CD4-positive, alpha-beta T cell treated with Interleukin-4 for 4 hours (primary cell): ENCODE data around the gene MYH14.

Experiments used
- DNase-seq: peaks from one replicate; pipeline ENCODE4 v3.0.0-alpha.2; 2020

The MYH14 gene

DNA sequence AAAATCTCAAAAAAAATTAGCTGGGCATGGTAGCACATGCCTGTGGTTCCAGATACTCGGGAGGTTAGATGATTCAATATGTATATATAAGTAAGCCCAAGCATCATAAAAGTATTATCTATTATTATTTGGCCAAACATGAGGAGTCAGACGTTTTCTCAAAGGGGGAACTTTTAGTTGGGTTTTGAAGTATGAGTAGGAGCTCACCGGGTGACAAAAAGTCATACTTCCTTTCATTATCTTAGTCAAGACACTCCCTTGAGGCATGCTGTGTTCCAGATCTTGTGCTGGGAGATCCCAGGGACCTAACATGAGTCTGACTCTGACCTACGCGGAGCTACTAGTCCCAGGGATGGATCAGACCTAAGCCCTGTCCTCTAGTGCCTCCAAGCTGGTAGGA lies 8.2 kb upstream of the MYH14 start:
- DNase-seq, result no peak

DNA sequence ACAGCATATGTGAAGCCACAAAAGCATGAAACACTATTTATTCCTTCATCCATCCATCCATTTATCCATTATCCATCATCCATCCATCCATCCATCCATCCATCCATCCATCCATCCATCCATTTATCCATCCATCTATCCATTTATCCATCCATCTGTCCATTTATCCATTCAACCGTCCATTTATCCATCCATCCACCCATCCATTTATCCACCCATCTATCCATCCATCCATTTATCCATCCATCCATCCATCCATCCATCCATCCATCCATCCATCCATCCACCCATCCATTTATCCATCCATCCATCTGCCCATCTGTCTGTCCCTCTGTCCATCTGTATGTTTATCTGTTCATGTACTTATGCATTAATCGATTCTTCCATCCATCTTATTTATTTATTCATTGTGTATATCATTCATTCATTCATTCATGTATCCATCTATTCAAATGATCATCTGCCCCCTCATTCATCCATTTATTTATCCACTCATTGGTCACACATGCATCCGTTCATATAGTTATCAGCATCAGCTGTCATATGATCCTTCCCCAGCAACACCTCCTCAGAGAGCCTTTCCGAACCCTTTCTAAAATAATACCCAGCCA lies 7.0 kb upstream of the MYH14 start:
- no peak for DNase-seq

DNA sequence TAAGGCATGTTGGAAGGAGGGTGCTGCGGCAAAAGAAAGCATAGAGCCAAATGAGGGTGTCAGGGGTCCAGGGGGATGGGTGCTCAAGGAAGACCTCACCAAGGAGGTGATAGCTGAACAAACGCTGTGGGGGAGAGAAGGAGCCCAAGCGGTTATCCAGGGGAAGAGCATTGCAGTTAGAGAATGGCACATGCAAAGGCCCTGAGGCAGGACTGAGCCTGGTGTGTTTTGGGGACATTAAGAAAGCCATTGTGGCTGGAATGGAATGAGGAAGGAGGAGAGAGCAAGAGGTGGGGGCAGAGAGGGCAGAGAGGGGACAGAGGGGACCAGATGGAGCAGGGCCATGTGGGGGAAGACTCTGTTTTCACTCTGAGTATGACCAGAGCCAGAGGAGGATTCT lies 6.1 kb upstream of the MYH14 start:
- DNase-seq, result no peak

DNA sequence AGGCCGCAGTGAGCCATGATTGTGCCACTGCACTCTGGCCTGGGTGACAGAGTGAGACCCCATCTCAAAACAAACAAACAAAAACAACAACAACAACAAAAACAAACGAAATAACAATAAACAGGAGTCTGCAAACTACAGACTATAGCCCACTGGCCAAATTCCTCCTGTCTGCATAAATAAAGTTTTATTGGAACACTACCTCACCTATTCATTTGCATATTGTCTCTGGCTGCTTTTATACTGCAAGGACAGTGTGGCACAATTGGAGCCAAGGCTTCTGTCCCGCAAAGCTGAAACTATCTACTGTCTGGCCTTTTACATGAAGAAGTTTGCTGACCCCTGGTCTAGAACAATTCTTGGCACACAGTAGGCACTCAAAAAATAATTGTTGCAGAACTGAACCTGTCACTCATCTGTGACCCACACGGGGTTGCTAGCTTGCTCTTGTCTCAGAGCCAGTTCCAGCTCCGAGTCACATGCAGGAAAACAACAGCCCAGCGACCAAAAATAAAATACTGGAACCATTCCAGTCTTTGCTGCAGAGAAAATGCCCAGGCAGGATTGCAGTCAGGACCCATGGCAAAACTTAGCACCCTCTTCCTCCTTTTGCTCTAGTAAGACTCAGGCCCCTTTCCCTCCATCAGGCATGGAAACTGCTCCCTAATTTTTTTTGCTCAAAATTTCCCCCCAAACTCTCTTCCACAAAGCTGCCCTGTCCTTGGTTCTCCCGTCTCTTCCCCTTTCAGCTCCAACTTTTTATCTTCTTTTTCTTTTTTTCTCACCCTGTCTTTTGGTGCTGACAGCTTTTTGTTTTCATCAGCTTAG lies 4.8 kb upstream of the MYH14 start:
- DNase-seq, result no peak

DNA sequence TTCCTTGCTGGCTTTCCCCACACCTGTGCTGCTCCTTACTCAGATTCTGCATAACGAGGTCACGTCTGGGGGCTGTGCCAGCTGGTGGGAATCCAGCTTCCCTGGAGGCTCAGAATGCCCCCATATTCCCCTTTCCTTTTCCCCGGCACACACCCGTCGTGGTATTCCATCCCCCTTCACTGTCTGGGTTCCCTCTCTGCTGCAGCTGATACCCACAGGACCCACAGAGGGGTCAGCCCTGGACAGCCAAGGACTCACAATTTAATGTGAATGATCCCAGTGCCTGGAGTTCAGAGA lies 4.2 kb upstream of the MYH14 start:
- no peak for DNase-seq

DNA sequence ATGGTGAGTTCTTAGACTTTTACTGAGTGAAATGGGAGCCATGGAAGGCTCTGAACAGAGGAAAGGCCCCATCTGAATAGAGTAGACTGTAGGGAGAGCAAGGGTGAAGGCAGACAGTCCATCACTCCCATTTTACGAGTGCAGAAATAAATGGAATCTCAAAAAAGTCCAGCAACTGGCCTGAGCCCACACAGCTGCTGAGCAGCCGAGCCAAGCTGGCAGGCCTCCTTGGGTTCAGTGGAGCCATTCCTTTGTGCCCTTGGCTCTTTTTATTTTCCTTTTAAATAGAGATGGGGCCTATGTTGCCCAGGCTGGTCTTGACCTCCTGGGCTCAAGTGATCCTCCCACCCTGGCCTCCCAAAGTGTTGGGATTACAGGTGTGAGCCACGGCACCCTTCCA lies 1.0 kb upstream of the MYH14 start:
- no peak for DNase-seq

DNA sequence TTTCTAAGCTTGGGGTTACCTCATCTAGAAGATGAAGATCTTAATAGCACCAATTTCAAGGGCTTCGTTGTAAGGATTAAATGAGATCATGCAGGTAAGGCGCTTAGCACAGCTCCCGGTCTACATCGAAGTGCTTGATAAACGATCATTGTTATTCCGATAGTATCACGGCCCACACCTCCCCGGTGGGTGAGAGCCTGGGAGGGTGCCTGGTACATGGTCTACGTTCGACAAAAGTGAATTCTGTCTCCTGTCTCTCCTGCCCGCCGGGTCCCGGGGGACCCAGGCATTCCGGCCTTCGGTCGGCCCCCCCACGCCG lies 501 bp upstream of the MYH14 start:
- DNase-seq, result no peak

DNA sequence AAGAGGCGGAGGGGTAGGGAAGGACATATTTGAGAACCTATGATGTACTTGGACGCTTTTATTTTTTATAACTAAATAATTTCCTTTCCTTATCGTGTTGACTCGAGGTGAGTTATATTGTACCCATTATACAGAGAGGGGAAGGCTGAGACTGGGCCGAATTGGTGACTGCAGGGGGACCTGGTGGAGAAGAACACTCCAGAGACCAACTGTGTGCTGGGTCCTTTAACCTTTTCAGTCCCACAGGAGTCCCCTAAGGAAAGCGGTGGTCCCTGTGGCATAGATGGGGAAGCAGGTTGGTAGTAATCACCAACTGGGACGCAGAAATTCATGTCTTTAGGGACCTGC lies 633 bp downstream of the MYH14 start:
- DNase-seq, result no peak

DNA sequence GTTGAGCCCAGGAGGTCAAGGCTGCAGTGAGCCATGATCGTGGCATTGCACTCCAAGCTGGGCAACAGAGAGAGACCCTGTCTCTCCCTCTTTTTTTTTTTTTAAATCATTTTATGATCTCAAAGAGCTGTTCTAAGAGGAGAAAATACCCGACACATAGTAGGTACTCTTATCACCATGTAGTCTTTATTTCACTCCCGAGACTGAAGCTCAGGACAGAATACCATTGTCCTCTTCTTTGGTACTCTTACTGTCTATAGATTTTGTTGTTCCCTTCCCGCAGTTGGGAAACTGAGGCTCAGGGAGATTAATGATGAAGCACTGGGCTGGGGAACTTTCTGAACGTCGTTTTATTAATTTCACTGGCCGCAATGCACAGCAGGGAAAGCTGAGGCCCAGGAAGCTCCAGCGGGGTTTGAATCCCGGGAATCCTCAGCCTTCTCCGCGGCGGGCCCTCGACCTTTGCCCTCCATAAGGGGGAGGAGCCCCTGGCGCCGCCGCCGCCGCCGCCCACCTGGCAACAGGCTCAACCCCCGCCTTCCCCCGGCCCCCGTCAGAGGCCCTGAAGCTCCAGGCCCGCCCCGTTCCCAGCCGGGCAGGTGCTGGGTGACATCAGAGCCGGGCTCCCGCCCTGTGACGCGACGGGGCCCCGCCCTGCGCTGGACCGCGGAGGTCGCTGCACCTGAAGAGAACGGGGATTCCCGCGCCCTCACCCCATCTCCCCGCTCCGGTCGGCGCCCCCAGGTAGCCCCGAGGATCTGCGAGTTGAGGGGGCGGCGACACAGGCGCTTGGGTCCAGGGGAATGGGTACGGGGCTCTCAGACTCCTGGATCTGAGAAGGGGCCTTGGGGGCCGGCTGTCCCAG lies 1.6 kb downstream of the MYH14 start:
- no peak for DNase-seq

DNA sequence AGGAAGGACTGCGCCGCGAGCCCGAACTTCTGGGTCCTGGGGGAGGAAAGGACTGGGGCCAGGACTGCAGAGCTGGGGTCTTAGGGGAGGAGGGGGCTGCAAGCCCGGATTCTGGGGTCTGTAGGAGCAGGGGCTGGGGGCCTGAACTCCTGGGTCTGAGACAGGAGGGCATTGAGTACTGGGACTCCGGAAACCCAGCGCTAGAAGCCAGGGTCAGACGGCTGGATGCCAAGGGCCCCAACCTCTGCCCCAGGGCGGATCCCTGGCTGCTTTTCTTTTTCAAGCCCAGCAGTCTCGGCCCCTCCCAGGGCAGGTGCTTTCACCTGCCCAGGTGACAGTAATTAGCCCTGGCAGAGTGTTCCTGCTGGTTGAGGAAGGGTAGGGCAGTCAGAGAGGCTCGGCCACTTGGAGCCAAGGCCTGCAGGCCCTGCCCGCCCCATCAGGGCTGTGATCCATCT lies 2.3 kb downstream of the MYH14 start:
- DNase-seq, result no peak

DNA sequence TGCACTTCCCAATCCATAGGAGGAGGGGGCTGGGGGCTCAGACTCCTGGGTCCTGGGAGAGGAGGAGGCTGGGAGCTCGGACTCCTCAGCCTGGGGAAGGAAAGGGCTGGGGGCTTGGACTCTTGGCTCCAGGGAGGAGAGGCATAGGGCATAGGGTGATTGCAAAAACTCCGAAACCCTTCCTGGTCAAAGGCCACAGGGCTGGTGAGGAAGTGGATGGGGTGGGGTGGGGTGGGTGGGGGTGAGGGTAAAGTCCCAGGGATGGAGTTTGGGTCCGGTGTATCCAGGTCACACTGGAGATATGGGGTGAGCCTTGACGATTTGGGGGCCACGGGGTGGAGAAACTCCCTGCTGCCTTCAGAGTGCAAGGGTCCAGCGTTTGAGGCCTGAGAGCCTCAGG lies 2.8 kb downstream of the MYH14 start:
- DNase-seq, result no peak

DNA sequence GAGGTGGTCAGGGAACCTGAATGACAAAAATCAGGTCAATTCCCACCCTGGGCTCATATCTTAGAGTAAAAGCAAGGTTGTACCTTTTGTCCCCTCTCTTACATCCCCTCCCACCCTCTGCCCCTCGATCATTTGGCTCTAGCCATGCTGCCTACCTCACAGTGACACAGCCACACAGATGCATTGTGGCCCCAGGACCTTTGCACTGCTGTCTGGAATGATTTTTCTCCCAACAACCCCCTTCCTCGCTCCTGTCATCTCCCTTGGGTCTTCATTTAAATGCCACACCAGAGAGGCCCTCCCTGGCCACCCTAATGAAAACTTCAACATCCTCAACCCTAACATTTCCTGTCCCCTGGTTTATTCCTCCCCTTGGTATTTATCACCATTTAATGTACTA lies 4.3 kb downstream of the MYH14 start:
- no peak for DNase-seq

DNA sequence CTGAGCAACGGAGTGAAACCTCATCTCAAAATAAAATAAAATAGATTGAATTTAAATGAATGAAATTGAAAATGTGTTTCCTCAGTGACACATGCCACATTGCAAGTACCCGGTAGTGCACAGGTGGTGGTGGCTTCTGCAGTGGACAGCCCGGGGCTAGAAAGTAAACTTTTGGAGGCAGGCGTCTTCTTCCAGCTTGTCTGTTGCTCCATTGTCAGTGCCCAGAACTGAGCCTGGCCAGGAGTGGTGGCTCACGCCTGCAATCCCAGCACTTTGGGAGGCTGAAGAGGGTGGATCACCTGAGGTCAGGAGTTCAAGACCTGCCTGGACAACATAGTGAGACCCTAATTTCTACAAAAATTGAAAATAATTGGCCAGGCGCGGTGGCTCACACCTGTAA lies 5.7 kb downstream of the MYH14 start:
- DNase-seq, result no peak

DNA sequence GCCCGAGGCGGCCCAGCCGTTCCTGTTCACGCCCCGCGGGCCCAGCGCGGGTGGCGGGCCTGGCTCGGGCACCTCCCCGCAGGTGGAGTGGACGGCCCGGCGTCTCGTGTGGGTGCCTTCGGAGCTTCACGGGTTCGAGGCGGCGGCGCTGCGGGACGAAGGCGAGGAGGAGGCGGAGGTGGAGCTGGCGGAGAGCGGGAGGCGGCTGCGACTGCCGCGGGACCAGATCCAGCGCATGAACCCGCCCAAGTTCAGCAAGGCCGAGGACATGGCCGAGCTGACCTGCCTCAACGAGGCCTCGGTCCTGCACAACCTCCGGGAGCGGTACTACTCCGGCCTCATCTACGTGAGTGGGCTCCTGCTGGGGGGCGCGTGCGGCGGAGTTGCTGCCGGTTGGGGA lies 7.0 kb downstream of the MYH14 start:
- DNase-seq, result no peak

DNA sequence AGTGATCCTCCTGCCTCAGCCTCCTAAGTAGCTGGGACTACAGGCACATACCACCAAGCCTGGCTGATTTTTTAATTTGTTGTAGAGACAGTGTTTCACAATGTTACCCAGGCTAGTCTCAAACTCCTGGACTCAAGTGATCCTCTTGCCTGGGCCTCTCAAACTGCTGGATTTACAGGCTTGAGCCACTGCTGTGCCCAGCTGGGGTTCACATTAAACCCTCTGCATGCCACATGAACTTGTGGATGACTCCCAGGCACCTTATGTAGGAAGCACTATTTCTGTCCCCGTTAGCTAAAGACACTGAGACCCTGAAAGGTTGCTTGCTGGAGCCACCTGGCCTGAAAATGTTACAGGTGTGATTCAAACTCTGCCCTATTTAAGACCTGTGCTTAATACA lies 10.5 kb downstream of the MYH14 start:
- DNase-seq, result no peak

DNA sequence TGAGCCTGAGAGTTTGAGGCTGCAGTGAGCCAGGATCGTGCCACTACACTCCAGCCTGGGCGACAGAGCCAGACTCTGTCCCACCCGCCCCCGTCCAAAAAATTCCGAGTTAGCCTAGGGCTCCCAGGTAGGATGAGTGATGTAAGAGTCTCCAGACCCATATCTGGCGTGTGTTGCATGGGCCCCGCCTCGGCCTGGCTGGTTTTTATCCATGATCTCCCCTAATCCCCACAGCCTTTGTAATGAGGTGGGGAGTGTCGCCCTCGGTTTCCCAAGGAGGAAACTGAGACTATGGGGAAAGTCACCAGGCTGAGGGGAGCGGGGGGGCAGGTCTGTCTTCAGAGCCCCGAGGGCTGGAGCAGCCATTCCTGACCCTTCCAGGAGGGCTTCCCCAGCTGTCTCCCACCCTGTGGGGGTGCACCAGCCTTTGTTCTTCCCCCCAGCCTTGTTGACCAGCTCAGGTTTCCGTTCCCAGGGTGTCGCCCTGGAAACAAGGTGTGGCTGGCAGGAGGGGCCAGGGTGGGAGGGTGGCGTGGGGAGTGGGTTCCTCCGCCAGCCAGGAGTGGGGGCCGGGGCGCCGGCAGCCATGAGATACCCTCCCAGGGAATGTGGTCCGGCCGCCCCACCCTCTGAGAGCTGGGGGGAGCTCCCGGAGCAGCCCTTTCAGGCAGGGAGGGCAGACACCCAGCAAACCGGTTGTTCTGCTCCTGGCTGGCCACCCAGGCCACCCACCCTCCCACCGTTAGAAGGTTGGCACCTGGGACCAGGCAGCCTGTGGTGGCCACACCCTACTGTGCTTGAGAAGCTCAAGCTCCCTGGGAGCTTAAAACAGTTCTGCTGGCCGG lies 11.5 kb downstream of the MYH14 start:
- no peak for DNase-seq

DNA sequence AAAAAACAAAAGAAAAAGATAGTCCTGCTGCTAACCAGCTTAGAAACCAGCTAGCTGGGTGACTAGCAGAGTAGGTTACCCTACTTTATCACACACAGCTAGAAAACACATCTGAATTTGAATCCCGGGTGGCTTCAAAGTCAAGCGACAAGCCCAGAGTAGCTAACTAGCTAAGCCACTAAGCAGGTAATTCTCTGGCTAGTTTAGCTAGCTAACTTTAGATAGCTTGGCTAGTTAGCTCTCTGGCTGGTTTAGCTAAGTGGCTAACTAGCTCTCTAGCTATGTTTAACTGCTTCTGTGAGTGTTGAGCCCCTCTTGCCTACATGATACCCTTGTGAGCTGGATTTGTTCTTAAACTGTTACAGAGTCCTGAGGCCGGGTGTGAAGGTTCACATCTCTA lies 12.4 kb downstream of the MYH14 start:
- no peak for DNase-seq

DNA sequence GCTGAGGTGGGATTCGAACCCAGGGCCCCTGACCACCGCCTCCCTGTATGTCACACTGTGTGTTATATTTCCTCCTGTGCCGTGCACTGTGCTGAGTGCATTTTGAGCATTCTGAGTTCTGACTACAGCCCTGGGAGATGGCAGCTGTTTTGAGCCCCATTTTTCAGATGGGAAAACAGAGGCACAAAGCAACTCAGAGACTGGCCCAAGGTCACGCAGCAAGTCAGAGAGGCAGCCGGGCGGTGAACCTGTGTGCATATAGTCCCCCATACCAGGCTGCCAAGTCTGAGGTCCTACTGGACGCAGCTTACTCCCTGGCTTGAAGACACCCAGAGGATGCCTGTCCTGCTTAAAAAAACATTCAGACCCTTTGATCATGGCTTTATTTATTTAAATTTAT lies 17.7 kb downstream of the MYH14 start:
- DNase-seq, result no peak

DNA sequence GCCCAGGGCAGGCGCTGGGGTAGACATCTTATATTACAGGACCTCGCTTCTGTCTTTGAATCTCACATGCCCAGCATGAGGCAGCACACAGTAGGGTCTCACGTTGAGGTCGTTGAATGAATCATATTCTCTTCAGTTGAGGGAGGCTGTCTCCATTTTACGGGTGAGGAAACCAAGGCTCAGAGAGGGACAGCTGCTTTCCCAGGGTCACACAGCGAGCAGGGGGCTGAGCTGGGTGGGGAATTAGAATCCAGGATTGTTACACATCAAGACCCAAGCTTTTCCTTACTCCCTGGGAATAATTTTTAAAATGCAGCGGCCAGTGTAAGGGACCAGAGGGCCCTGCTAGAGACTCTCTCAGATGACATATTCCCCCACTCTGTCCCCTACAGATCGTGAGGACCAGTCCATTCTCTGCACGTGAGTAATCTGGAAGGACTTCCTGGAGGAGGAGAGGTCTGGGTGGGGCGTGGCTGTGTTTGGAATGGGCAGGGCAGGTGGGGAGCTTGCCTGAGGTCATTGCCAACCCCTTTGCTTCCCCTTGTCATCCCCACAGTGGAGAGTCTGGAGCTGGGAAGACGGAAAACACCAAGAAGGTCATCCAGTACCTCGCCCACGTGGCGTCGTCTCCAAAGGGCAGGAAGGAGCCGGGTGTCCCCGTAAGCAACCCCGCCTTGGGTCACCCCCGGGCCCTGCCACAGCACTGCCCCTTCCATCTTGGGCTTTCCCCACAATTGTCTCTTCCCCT lies 19.4 kb downstream of the MYH14 start:
- no peak for DNase-seq

DNA sequence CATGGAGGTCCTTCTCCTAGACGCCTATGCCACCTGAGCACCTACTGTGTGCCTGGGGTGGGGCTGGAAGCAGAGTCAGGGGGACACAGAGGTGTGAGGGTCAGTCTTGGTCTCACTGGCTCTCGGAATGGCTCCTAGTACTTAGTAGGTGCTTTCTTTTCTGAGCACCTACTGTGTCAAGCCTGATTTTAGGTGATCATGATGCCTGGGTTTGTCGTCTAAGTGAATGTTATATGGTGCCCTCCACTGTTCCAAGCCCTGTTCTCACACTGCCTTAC lies 20.0 kb downstream of the MYH14 start:
- no peak for DNase-seq

DNA sequence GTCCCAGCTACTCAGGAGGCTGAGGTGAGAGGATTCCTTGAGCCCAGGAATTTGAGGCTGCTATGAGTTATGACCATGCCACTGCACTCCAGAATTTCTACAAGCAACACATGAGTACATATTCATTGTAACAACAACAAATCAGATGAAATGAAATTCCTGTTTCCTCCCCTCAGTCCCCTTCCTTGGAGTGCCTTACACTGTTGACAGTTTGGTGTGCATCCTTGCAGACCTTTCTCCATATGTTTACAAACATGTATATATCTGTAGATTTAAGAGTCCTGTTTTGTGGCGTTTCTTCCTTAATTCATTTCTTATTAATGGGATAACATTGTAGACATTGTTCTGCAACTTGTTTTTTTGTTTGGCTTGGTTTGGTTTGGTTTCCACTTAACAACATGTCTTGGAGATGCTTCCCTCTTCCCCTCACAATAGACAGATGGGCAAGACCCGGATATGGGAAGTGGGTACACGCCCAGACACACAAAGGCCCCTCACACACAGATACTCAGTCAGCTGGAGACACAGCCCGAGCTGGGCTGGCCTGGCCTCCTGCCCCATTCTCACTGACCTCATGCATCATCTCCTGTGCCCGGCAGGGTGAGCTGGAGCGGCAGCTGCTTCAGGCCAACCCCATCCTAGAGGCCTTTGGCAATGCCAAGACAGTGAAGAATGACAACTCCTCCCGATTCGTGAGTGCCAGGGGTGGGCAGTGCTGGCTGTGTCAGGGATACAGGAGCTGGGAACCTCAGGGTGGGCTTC lies 21.7 kb downstream of the MYH14 start:
- DNase-seq, result no peak

DNA sequence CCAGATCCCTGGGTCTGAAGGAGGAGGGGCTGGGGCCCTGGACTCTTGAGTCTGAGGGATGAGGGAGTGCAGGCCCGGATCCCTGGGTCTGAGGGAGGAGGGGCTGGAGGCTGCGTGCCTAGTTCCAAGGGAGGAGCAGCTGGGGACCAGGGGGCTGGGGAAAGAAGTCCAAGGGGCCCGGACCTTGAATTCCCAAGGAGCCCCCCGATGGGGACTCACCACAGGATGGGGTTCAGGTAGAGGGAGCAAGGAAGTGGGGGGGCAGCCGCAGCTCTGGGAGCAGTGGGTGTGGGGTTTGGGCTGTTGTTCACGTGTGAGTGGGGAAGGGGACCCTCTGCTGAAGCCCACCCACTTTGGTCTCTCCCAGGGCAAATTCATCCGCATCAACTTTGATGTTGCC lies 23.1 kb downstream of the MYH14 start:
- no peak for DNase-seq
